H1 (cell line): ENCODE data around the gene BCKDHB. TPM values are rescaled to one million over a fixed set of nuclear protein-coding genes. Genes with fewer than 3 reads are reported as not detected.

Source experiments
- CTCF ChIA-PET: fragments of 300-600 bp; sonication (Branson Sonifier 250); formaldehyde crosslinking; loops from one replicate; lab custom pipeline; 2021; ENCODE audit not compliant: partially characterized antibody; lab: Charles Lee
- POLR2A ChIA-PET: fragments of 300-600 bp; sonication (Branson Sonifier 250); formaldehyde crosslinking; loops from one replicate; lab custom pipeline; 2021; ENCODE audit warnings: inconsistent platforms; ENCODE audit not compliant: partially characterized antibody; lab: Charles Lee
- DNase-seq, 2 experiments: peaks; one replicate each; pipeline versions ENCODE4 v3.0.0 to v3.0.0-alpha.2; 2010 to 2022; ENCODE audit warnings: low spot score in 2 of 2, low read depth in 1 of 2, mixed read lengths in 1 of 2
- FAIRE-seq: peaks from 2 replicates; lab custom pipeline; 2011; peaks lifted over from hg19 to GRCh38; lab: Jason Lieb, UNC
- H2AFZ ChIP-seq: 2 replicates; pipeline ENCODE4 v1.8.1; 2012; ENCODE audit warnings: low read length, inconsistent platforms
- H2AK5ac ChIP-seq: 2 replicates; pipeline ENCODE4 v1.6.1; 2013; ENCODE audit warnings: low read depth, low read length
- H2BK120ac ChIP-seq: replicated peaks from 2 replicates; pipeline ENCODE3; 2013; ENCODE audit warnings: low read depth, low read length, inconsistent platforms
- H2BK12ac ChIP-seq: 2 replicates; pipeline ENCODE4 v1.6.1; 2013; ENCODE audit warnings: low read depth, low read length
- H2BK15ac ChIP-seq: 2 replicates; pipeline ENCODE4 v1.6.1; 2013; ENCODE audit warnings: low read length
- H2BK20ac ChIP-seq: 2 replicates; pipeline ENCODE4 v1.6.1; 2013; ENCODE audit warnings: low read length
- H2BK5ac ChIP-seq: 2 replicates; pipeline ENCODE4 v1.6.1; 2013; ENCODE audit warnings: low read depth, low read length
- H3K14ac ChIP-seq: 2 replicates; pipeline ENCODE4 v1.6.1; 2013; ENCODE audit warnings: inconsistent platforms; ENCODE audit not compliant: insufficient read length
- H3K18ac ChIP-seq: 2 replicates; pipeline ENCODE4 v1.6.1; 2013; ENCODE audit warnings: low read length; ENCODE audit errors: extremely low read depth
- H3K23ac ChIP-seq: 2 replicates; pipeline ENCODE4 v1.6.1; 2013; ENCODE audit warnings: inconsistent platforms; ENCODE audit not compliant: insufficient read length
- H3K23me2 ChIP-seq: 2 replicates; pipeline ENCODE4 v1.6.1; 2013; ENCODE audit warnings: low read depth, low read length
- H3K27ac ChIP-seq: 2 replicates; pipeline ENCODE4 v1.6.1; 2011; ENCODE audit warnings: low read depth, low read length, inconsistent platforms
- H3K27me3 ChIP-seq, 4 experiments: replicated peaks in 1 of 4; 1 replicate in 1 of 4; 2 replicates in 3 of 4; pipeline versions ENCODE4 v1.6.1 to v1.8.1; 2011 to 2013; ENCODE audit warnings: low read length in 3 of 4, mild to moderate bottlenecking in 3 of 4, inconsistent platforms in 2 of 4, mixed read lengths in 2 of 4, moderate library complexity in 1 of 4; ENCODE audit not compliant: control insufficient read depth in 3 of 4, insufficient read depth in 3 of 4; ENCODE audit errors: extremely low read depth in 1 of 4
- H3K36me3 ChIP-seq, 4 experiments: 2 replicates each; pipeline versions ENCODE4 v1.6.1 to v1.8.1; 2011 to 2013; ENCODE audit warnings: mild to moderate bottlenecking in 4 of 4, low read length in 3 of 4, moderate library complexity in 2 of 4, control low read depth in 1 of 4, inconsistent platforms in 1 of 4; ENCODE audit not compliant: insufficient read depth in 4 of 4, control insufficient read depth in 2 of 4
- H3K4ac ChIP-seq: replicated peaks from 2 replicates; pipeline ENCODE3; 2013; ENCODE audit warnings: low read length, low read depth, mixed read lengths, inconsistent platforms; ENCODE audit not compliant: insufficient read length
- H3K4me1 ChIP-seq, 4 experiments: replicated peaks in 1 of 4; 1 replicate in 1 of 4; 2 replicates in 3 of 4; pipeline versions ENCODE4 v1.6.1 to v1.8.1; 2011 to 2013; ENCODE audit warnings: low read length in 3 of 4, inconsistent platforms in 2 of 4, mixed read lengths in 1 of 4; ENCODE audit not compliant: insufficient read depth in 4 of 4, control insufficient read depth in 3 of 4
- H3K4me2 ChIP-seq, 2 experiments: 2 replicates each; pipeline versions ENCODE4 v1.6.1 to v1.8.1; 2011 to 2013; ENCODE audit warnings: low read depth in 2 of 2, low read length in 2 of 2, control low read depth in 1 of 2, inconsistent platforms in 1 of 2, mild to moderate bottlenecking in 1 of 2; ENCODE audit not compliant: insufficient read depth in 1 of 2
- H3K4me3 ChIP-seq, 4 experiments: fragments of 200-600, 300-600 bp in 1 of 4; sonication (generic), shearing (Covaris generic), sonication (Bioruptor Twin) in 1 of 4; 2 replicates each; pipeline versions ENCODE4 v1.5.1 to v1.8.1; 2011 to 2016; ENCODE audit warnings: low read length in 4 of 4, low read depth in 3 of 4, control low read depth in 2 of 4, inconsistent platforms in 2 of 4, mild to moderate bottlenecking in 2 of 4, mixed read lengths in 1 of 4, moderate library complexity in 1 of 4; ENCODE audit not compliant: insufficient read depth in 2 of 4; ENCODE audit errors: extremely low read depth in 1 of 4
- H3K56ac ChIP-seq: replicated peaks from 2 replicates; pipeline ENCODE3; 2013; ENCODE audit warnings: low read depth, mild to moderate bottlenecking, mixed read lengths, low read length, inconsistent platforms; ENCODE audit not compliant: insufficient read length
- H3K79me1 ChIP-seq: 2 replicates; pipeline ENCODE4 v1.6.1; 2013; ENCODE audit warnings: low read depth, low read length, control low read depth
- H3K79me2 ChIP-seq, 2 experiments: 2 replicates each; pipeline versions ENCODE4 v1.6.1 to v1.8.1; 2012 to 2013; ENCODE audit warnings: low read length in 2 of 2, mild to moderate bottlenecking in 2 of 2, inconsistent platforms in 1 of 2; ENCODE audit not compliant: insufficient read depth in 2 of 2, control insufficient read depth in 1 of 2
- H3K9ac ChIP-seq, 4 experiments: replicated peaks in 1 of 4; 1 replicate in 1 of 4; 2 replicates in 3 of 4; pipeline versions ENCODE4 v1.6.1 to v1.8.1; 2011 to 2013; ENCODE audit warnings: low read depth in 3 of 4, low read length in 3 of 4, control low read depth in 2 of 4, mild to moderate bottlenecking in 2 of 4, moderate library complexity in 2 of 4, inconsistent platforms in 1 of 4; ENCODE audit errors: extremely low read depth in 1 of 4
- H3K9me3 ChIP-seq, 2 experiments: 2 replicates each; pipeline versions ENCODE4 v1.6.1 to v1.8.1; 2012 to 2013; ENCODE audit warnings: mild to moderate bottlenecking in 2 of 2, moderate library complexity in 2 of 2, control low read depth in 1 of 2, inconsistent platforms in 1 of 2, low read depth in 1 of 2, low read length in 1 of 2, mixed read lengths in 1 of 2; ENCODE audit not compliant: insufficient read depth in 2 of 2
- H4K20me1 ChIP-seq, 2 experiments: replicated peaks in 1 of 2; 2 replicates each; pipeline versions ENCODE3 to v1.8.1; 2011 to 2013; ENCODE audit warnings: inconsistent platforms in 2 of 2, low read length in 2 of 2, mild to moderate bottlenecking in 1 of 2; ENCODE audit not compliant: insufficient read depth in 2 of 2, control insufficient read depth in 1 of 2
- H4K5ac ChIP-seq: 2 replicates; pipeline ENCODE4 v1.6.1; 2013; ENCODE audit warnings: low read length, low read depth, mixed read lengths, inconsistent platforms; ENCODE audit not compliant: insufficient read length
- H4K8ac ChIP-seq: 2 replicates; pipeline ENCODE4 v1.8.0; 2013; ENCODE audit warnings: mild to moderate bottlenecking, moderate library complexity, low read length, inconsistent platforms; ENCODE audit not compliant: insufficient read depth; ENCODE audit errors: extremely low read depth
- H4K91ac ChIP-seq: replicated peaks from 2 replicates; pipeline ENCODE3; 2013; ENCODE audit warnings: low read length, mixed read lengths, inconsistent platforms; ENCODE audit not compliant: insufficient read length
- ASH2L ChIP-seq: fragments of 200-600, 300-600 bp; sonication (generic); IDR thresholded peaks from one replicate; pipeline ENCODE4 v1.7.1; 2017; ENCODE audit warnings: low read length
- BCL11A ChIP-seq, 2 experiments: IDR thresholded peaks; one replicate each; pipeline ENCODE4 v1.6.1; 2011; ENCODE audit warnings: low read depth in 2 of 2, low read length in 2 of 2, mild to moderate bottlenecking in 2 of 2
- KDM4A ChIP-seq: IDR thresholded peaks from one replicate; pipeline ENCODE4 v1.7.1; 2012; ENCODE audit warnings: low read depth, mild to moderate bottlenecking, moderate library complexity, low read length, inconsistent platforms; ENCODE audit not compliant: severe bottlenecking
- NRF1 ChIP-seq: IDR thresholded peaks from 2 replicates; pipeline ENCODE4 v1.6.1; 2011; ENCODE audit warnings: mild to moderate bottlenecking, low read depth, low read length, improper control_type of control experiment
- SP4 ChIP-seq: IDR thresholded peaks from 2 replicates; pipeline ENCODE4 v1.6.1; 2012; ENCODE audit warnings: low read length, inconsistent platforms
- TBP ChIP-seq: IDR thresholded peaks from 2 replicates; pipeline ENCODE4 v1.6.1; 2011; ENCODE audit warnings: low read depth, low read length, improper control_type of control experiment
- TEAD4 ChIP-seq: IDR thresholded peaks from 2 replicates; pipeline ENCODE4 v1.6.1; 2012; ENCODE audit warnings: low read depth, low read length, inconsistent platforms, mixed read lengths
- polyA plus RNA-seq, 7 experiments: library from polyadenylated mRNA; depleted of rRNA in 3 of 7; stranded (reverse) in 5 of 7; unstranded in 2 of 7; fragments of >200 nt in 5 of 7; fragments of 200-250 nt in 2 of 7; gene quantifications; 1 replicate in 5 of 7; 2 replicates in 1 of 7; 4 replicates in 1 of 7; pipeline versions ENCODE4 v1.2.1 to v1.2.3, GENCODE V29; 2011 to 2013; ENCODE audit warnings: missing spikeins in 2 of 7, mixed read lengths in 2 of 7
- total RNA-seq: library from RNA; stranded (reverse); fragmentation: NEBNext Ultra II Directional; extraction: Animal tissue kit (Norgen Biotek cat#: 25700); gene quantifications from 2 replicates; pipeline ENCODE4 v1.2.1, GENCODE V29; 2021
- TF ChIP-seq, protein P1 (sequence below): IDR thresholded peaks from 2 replicates; pipeline ENCODE4 v1.6.1; 2012; ENCODE audit warnings: low read length, inconsistent platforms

BCKDHB gene
- total and polyA plus RNA-seq, 2 of the 8 experiments (the other 6 are each of a cell fraction or from before 2014, with no cell fraction given), result 22.1 to 30.8 TPM

DNA sequence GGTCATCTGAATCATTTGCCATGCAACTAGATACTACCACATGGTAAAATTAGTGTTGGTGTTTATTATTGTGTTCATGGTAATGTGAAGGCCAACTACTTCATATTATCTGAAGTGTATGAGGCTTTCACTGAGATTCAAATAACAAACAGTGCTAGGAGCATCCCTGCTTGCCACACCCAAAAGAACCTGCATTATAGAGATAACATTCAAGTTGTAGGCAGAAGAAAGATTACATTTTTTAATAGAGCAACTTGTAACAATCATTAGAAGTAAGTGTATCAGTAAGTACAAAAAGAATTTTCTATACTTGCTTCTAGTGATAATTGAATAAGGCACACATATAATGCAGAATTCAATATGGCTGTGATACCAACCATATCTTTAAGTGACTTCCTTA is 49.8 kb downstream of the BCKDHB start:
- POLR2A ChIA-PET, result no interaction called here
- no peaks in the 10 kb centered on the region for H3K23me2 ChIP-seq
- H3K27ac ChIP-seq, result no peak overlapping the region
- H3K18ac ChIP-seq, result no peak overlapping the region
- H3K4me2 ChIP-seq, result no peak overlapping the region
- no peak overlapping the region for H2BK5ac ChIP-seq
- H2BK15ac ChIP-seq, result no peak overlapping the region
- H3K9ac ChIP-seq, result no peak overlapping the region
- FAIRE-seq, result no peak
- H3K56ac ChIP-seq, result no peak overlapping the region
- H3K79me1 ChIP-seq, result no peaks in the 10 kb centered on the region
- no peak overlapping the region for H4K8ac ChIP-seq
- H4K5ac ChIP-seq, result no peak overlapping the region
- H3K79me2 ChIP-seq, result peaks cover 0 to 3% of the 10 kb centered on the region in 2 experiments; a peak in 1 of 4 replicates
- H3K14ac ChIP-seq, result no peak overlapping the region
- no peak overlapping the region for H2BK12ac ChIP-seq
- no peak overlapping the region for H3K4ac ChIP-seq
- H2BK120ac ChIP-seq, result no peak overlapping the region
- no peaks in the 10 kb centered on the region for H4K20me1 ChIP-seq
- H3K27me3 ChIP-seq, result no peaks in the 10 kb centered on the region
- H3K4me3 ChIP-seq, result no peak overlapping the region
- no peak overlapping the region for H2AFZ ChIP-seq
- H3K9me3 ChIP-seq, result no peaks in the 10 kb centered on the region
- no peak overlapping the region for H2BK20ac ChIP-seq
- CTCF ChIA-PET, result no interaction called here
- no peak overlapping the region for H2AK5ac ChIP-seq
- no peaks in the 10 kb centered on the region for H3K4me1 ChIP-seq
- no peak overlapping the region for H3K23ac ChIP-seq
- H4K91ac ChIP-seq, result no peak overlapping the region
- H3K36me3 ChIP-seq, result no peaks in the 10 kb centered on the region
- no peak for DNase-seq
- no peak for TF ChIP-seq ASH2L
- TF ChIP-seq BCL11A (IDR thresholded peaks at IDR 0.05; ENCODE audit: low read depth in 2 of 2, low read length in 2 of 2), result no peak
- no peak for TF ChIP-seq KDM4A
- no peak for TF ChIP-seq NRF1
- TF ChIP-seq TEAD4, result no peak
- TF ChIP-seq TBP, result no peak
- TF ChIP-seq SP4, result no peak
- TF ChIP-seq, protein P1, sequence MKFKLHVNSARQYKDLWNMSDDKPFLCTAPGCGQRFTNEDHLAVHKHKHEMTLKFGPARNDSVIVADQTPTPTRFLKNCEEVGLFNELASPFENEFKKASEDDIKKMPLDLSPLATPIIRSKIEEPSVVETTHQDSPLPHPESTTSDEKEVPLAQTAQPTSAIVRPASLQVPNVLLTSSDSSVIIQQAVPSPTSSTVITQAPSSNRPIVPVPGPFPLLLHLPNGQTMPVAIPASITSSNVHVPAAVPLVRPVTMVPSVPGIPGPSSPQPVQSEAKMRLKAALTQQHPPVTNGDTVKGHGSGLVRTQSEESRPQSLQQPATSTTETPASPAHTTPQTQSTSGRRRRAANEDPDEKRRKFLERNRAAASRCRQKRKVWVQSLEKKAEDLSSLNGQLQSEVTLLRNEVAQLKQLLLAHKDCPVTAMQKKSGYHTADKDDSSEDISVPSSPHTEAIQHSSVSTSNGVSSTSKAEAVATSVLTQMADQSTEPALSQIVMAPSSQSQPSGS, result no peak
